HFF-Myc (cell line): Measurements from ENCODE around the gene DYSF.
"Not testable (repeated sequence)": the region's sequence is repeated elsewhere in the genome, so short reads cannot be mapped to it uniquely, and the experiment has no call there.

ENCODE experiments used
- DNase-seq: peaks from one replicate; pipeline ENCODE4 v3.0.0-alpha.2; 2011; ENCODE audit warnings: low read depth; ENCODE audit errors: extremely low read depth
- H3K4me3 ChIP-seq: replicated peaks from 2 replicates; pipeline ENCODE4 v1.5.1; 2011; ENCODE audit warnings: low read depth, mild to moderate bottlenecking, control low read depth, low read length
- CTCF ChIP-seq: IDR thresholded peaks from 2 replicates; pipeline ENCODE4 v1.5.1; 2012; ENCODE audit warnings: mild to moderate bottlenecking, low read depth, low read length, control low read depth; ENCODE audit errors: missing control alignments

DYSF gene

GRCh38 chr2:71422786-71423185 lies 30.6 kb upstream of the DYSF start:
- no peak for TF ChIP-seq CTCF
- DNase-seq, result no peak
- no peak overlapping the region for H3K4me3 ChIP-seq

GRCh38 chr2:71423817-71424420 lies 29.4 kb upstream of the DYSF start:
- no peak for TF ChIP-seq CTCF
- no peak overlapping the region for H3K4me3 ChIP-seq
- DNase-seq, result no peak

- TF ChIP-seq CTCF, result no peak
- no peak overlapping the region for H3K4me3 ChIP-seq
- DNase-seq, result no peak
Measured at GRCh38 chr2:71426721-71427120, 26.6 kb upstream of the DYSF start.

GRCh38 chr2:71428472-71429383 lies 24.6 kb upstream of the DYSF start:
- DNase-seq, result no peak
- no peak for TF ChIP-seq CTCF
- H3K4me3 ChIP-seq, result no peak overlapping the region

GRCh38 chr2:71445142-71445541 lies 8.2 kb upstream of the DYSF start:
- not testable (repeated sequence) for DNase-seq, H3K4me3 ChIP-seq

- no peak for TF ChIP-seq CTCF
- DNase-seq, result no peak
- no peak overlapping the region for H3K4me3 ChIP-seq
Measured at GRCh38 chr2:71446505-71446904, 6.9 kb upstream of the DYSF start.

- DNase-seq, result no peak
- H3K4me3 ChIP-seq, result no peak overlapping the region
- TF ChIP-seq CTCF, result no peak
Measured at GRCh38 chr2:71449343-71449742, 4.0 kb upstream of the DYSF start.
